Stimulated activated CD4-positive, alpha-beta T cell treated with anti-CD3 and anti-CD28 coated beads, Interleukin-1b, Interleukin-23, amount 100 ng/mL, for 24 hours (primary cell): Measurements from ENCODE around the gene SAMD5.

ENCODE experiments used
- DNase-seq, 4 experiments: peaks; one replicate each; pipeline ENCODE4 v3.0.0-alpha.2; 2020; ENCODE audit warnings: low read depth in 4 of 4, low spot score in 1 of 4

The SAMD5 gene

GRCh38 chr6:147566244-147566898 is 57.9 kb downstream of the SAMD5 start:
- no peak for DNase-seq

- no peak for DNase-seq
These were observed 58.8 kb downstream of the SAMD5 start for GRCh38 chr6:147567141-147567805.

- no peak for DNase-seq
These were observed 61.3 kb downstream of the SAMD5 start for GRCh38 chr6:147569788-147570187.

DNA sequence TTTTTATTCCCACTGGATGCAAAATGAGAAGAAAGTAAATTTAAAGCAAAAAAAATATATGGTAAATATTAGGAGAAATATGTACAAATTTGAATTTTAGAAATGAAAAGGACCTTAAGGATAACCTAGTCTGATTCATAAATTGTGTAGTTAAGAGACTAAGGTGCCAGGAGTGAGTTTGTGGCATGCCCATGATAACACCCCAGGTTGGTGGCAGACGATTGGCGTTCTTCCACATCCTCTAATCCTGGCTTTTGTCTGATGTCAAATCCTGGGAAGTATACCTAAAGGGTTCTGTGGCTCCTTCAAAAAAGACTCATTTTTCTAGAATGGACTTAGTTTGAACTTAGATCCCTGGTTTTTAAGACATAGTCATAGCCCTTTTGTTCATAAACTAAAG is 62.2 kb downstream of the SAMD5 start:
- DNase-seq: no peak

GRCh38 chr6:147577488-147577887 is 69.0 kb downstream of the SAMD5 start:
- no peak for DNase-seq

GRCh38 chr6:147578159-147578558 is 69.7 kb downstream of the SAMD5 start:
- no peak for DNase-seq

DNA sequence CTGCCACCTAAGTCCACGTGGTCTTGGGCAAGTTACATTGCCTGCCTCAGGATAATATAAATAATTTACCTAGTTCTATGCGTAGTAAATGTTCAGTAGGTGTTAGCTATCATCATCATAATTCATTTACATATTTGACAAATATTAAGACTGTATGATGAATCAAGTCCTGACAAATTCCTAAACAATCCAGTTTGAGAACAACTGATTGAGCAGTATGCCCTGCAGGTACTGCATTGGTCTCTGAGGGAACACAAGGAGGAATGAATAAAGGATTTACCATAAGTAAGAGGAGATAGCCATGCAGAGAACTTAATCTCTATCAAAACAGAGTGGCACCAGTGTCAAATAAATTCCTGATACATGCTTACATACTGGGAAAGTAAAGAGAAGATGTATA is 70.4 kb downstream of the SAMD5 start:
- no peak for DNase-seq

GRCh38 chr6:147579667-147580066 is 71.2 kb downstream of the SAMD5 start:
- no peak for DNase-seq

DNA sequence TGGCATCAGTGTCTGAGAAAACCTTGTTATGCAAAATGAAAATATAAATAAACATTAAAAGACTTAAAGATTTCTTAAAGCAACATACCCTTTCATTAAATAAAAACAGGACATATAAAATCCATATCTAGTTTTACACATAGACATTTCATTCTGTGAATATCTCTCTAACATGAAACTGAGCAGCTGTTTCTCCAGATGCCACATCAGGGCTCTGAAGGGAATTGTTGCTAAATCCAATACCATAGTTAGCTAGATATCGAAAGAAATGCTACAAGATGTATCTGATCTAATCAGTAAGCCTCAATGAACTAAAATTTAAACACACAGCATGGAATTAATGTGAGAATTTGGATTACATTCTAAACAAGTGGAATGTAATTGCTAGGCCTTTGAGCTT is 74.5 kb downstream of the SAMD5 start:
- DNase-seq: no peak

DNA sequence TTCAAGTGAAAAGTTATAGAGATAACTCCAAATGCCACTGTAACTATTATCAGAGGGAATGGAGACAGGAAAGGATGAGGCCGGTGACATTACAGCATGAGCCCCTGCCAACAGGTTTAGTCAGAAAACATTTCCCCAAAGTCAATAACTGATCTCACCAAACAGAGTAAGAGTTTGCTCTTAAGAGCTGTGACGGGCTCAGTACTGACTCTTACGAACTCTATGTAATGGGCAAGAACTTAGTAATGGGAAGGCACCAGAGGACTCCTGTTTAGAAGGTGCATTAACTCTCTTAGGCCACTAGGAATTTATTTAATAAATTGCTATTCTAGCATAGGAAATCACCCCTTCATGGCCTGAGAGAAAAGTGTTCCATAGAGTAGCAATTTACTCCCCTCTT is 76.8 kb downstream of the SAMD5 start:
- no peak for DNase-seq

- no peak for DNase-seq
These were observed 77.6 kb downstream of the SAMD5 start for GRCh38 chr6:147586044-147586443.

GRCh38 chr6:147587907-147588306 is 79.4 kb downstream of the SAMD5 start:
- no peak for DNase-seq

- DNase-seq: no peak
These were observed 80.0 kb downstream of the SAMD5 start for GRCh38 chr6:147588469-147588868.

DNA sequence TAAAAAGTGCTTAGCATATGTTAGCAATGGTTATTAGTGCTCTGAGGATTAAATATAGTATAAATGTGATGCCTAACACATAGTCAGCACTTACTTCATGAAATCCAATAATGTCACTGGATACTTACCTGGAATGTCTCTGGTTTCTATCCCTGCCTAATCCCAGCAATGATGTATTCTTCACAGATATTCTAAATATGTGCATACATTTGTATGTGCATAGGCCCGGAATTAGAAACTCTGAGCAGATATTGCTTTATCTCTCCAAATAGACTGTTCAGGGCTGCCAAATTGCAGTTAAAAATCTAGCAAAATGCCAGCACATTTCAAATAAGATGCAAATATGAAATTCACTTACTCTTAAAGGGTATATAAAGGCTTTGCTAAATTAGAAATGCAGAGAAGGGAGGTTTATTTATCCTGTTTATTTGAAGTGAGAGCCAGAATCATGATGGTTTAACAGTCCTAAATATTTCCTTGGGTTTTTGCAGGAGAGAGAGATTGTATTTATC is 81.3 kb downstream of the SAMD5 start:
- no peak for DNase-seq

DNA sequence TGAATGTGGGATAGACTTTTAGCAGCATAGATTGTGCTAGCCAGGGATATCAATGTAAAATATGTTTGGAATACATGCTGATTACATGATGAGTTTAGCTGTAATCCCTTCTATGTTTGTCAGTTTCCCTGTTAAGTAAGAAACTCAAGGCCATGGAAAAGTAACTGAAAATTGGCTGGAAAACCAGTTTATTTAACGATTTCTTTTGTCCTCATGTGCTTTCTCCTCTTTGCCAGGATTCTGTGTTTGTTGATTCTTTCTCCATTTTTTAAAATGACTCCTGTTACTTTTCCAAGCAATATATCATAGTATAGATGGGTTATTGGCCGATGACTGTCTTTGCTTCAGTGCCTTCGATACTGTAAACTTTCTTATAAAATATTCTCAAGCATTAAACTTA is 87.5 kb downstream of the SAMD5 start:
- DNase-seq: no peak

DNA sequence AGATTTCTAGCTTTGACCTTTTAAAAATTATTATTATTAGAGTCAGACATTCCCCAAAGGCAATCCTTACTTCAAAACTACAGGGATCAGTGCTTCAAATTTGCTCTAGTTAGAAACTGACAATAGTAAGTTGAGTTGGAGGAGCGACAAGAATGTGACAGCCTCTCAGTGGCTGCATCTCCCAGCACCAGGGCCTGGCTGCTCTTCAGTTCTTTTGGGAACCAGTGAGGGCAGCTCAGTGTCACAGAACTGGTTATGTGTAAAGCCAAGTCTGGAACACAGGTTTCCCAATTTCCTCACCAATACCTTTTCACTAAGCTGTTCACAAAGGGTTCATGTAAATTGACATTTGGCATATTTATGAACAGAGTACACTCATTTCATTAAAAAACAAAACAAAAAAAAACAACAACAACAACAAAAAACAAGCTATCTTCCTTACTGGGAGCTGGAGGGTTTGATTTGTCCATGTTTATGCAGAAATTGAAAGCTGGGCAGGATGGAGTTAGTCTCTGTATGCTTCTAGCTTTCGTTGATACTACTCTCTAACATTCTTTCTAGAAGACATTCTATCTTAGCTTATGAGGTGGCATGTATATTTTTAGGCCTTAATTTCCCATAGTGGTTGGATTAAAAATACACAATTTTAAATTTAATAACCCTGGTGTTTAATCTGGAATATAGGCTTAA is 95.0 kb downstream of the SAMD5 start:
- no peak for DNase-seq

DNA sequence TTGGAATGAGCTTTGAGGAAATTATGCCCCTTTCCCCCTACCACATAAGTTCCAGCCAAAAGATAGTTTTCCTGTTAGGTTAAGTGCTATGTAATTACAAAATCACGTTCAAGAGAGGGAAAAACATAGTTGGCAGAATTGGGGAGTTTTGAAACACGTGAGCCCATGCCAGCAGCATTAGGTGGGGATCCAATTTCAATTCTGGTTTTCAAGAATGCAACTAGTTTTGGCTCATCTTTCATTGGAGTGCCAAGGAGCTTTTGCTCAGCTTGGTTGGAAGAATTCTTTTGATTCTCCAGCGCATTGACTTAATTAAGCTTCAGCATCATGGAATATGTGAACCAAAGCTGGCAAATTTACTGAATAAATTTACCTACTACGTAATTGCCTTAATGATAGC is 95.9 kb downstream of the SAMD5 start:
- no peak for DNase-seq

DNA sequence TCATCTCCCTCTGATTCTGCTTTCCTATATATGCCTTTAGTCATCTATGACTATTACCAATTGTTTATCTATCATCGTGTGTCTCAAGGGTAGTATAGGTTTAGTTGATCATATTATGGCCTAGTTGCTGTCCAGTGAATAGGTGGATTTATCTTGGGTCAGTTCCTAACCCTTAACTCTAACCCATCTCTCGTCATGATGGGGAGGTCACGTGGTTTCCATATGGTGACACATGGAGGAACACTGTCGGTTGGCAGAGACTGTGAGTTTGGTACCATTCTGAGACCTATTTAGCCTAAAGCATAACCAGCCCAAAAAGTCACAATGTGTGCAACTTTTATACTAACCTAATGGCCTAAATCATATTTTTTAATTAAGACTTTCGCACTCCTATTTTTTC is 103.5 kb downstream of the SAMD5 start:
- DNase-seq: no peak

DNA sequence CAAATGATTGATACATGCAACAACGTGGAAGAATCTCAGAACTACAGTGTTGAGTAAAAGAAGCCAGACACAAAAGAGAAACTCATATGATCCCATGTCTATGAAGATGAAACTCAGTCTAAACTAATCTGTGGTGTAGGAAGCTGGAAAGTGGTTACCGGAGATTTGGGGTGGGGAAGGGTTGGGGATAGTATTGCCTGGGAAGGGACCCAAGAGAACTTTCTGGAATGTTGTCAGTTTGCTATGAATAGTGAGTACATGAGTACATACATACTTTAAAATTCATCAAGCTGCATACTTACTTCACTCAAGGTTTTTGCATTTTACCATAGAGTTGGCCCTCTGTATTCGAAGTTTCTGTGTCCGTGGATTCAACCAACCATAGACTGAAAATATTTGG is 106.0 kb downstream of the SAMD5 start:
- no peak for DNase-seq

DNA sequence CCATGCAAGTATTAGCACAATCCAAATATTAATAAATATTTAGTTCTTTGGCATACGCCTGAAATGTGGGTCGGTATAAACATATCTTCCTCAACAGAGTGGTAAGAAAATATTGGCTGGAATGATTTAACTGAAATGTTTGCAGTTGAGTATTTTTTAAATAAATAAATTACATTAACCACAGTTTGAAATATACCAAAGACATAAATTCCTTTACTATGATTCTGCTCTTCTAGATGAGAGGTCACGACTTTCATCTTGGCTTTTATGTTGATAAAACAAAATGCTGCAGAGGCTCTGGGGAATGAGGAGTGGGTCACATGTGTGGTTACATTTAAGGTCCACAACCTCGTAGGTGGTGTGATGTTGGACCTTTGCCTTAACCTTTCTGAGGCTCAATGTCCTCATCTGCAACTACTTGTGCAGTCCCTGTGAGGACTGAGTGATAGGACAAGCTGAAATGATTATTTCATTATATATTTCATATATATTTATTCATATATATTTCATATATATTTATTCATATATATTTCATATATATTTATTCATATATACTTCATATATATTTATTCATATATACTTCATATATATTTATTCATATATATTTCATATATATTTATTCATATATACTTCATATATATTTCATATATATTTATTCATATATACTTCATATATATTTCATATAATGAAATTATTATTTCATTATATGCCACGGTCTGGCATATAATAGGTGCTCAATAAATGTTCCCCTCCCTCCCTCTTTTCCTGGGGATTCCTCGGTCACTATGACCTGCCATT is 107.4 kb downstream of the SAMD5 start:
- DNase-seq: no peak

GRCh38 chr6:147617366-147617765 is 108.9 kb downstream of the SAMD5 start:
- no peak for DNase-seq

DNA sequence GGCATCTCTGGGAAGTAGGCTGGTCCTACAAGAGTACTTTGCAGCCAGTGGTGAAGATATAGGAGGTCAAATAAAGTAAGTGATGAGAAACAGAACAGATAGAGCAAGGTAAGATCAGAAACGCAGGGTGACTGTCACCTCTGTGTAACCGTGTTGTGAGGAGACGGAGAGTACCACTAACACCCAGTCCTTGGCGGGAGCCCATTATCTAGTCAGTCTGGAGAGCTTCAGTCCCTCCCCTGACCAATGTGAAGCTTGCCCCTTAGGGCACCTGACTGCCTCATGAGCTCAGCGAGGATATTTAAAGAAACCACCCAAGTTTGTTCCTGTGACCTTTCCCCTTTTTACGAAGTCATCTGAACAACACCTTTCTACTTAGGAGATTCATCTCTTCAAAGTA is 110.0 kb downstream of the SAMD5 start:
- no peak for DNase-seq
